ENCODE measurements around the gene NAALADL2.

The NAALADL2 gene

DNA sequence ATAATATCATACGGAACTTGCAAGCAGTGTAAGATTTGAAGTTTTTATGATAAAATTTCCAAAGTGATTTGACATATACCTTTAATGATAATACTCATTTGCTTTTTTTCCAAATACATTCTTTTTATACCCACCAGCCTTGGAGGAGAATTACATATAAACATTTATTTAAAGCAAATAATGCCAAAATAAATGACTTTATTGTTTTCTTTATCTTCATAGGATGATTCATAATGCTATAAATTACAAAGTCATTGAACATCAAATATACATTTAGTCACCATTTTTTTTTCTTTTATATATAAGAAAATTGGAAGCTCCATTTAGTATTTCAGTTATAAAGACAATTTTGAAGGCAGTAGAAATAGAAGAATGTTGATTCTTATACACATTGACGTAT is 450.9 kb downstream of the NAALADL2 start:
- no peak overlapping the region for H3K23ac ChIP-seq (ENCODE audit: low read length)
- no CpG with 5 or more reads among the region's 2 CpGs for WGBS (ENCODE audit: extremely low coverage, insufficient coverage, insufficient read length)
- H4K12ac ChIP-seq (ENCODE audit: low read depth, low read length) = no peak overlapping the region
- no peak overlapping the region for H2AK5ac ChIP-seq (ENCODE audit: low read length)
- no peak overlapping the region for H3K14ac ChIP-seq (ENCODE audit: low read length)
- no peak overlapping the region for H3K4ac ChIP-seq (ENCODE audit: low read depth, low read length)
- no peak overlapping the region for H3K4me3 ChIP-seq (ENCODE audit: low read depth, low read length)
- H3K4me2 ChIP-seq (ENCODE audit: low read length) = no peak overlapping the region
- no peak overlapping the region for H4K8ac ChIP-seq (ENCODE audit: low read depth, low read length)
- H3K4me1 ChIP-seq (ENCODE audit: control insufficient read depth in 1 of 2, insufficient read depth in 2 of 2, low read length in 2 of 2) = no peaks in the 10 kb centered on the region
- H4K91ac ChIP-seq (ENCODE audit: low read depth, low read length) = no peak overlapping the region
- H3K9me3 ChIP-seq (ENCODE audit: insufficient read depth, low read depth, low read length) = no peaks in the 10 kb centered on the region
- no peak overlapping the region for H2BK12ac ChIP-seq (ENCODE audit: low read length)
- no peak overlapping the region for H3K18ac ChIP-seq (ENCODE audit: low read length)
- DNase-seq = no peak
- no peaks in the 10 kb centered on the region for H3K79me1 ChIP-seq (ENCODE audit: low read length)
- no peak overlapping the region for H3K9ac ChIP-seq (ENCODE audit: low read length)
- no peaks in the 10 kb centered on the region for H3K79me2 ChIP-seq (ENCODE audit: control insufficient read depth, insufficient read depth, low read length, poor library complexity)
- H2AFZ ChIP-seq (ENCODE audit: insufficient read depth, low read length, poor library complexity) = no peak overlapping the region
- H2BK120ac ChIP-seq (ENCODE audit: insufficient read depth, low read length, poor library complexity) = no peak overlapping the region
- no peak overlapping the region for H3K27ac ChIP-seq (ENCODE audit: low read depth, low read length)
- H3K36me3 ChIP-seq (ENCODE audit: control insufficient read depth in 1 of 2, insufficient read depth in 2 of 2, low read length in 2 of 2) = no peaks in the 10 kb centered on the region
- H3K27me3 ChIP-seq (ENCODE audit: insufficient read depth, low read length) = no peaks in the 10 kb centered on the region
- no peak overlapping the region for H2BK5ac ChIP-seq (ENCODE audit: low read depth, low read length, poor library complexity)

DNA sequence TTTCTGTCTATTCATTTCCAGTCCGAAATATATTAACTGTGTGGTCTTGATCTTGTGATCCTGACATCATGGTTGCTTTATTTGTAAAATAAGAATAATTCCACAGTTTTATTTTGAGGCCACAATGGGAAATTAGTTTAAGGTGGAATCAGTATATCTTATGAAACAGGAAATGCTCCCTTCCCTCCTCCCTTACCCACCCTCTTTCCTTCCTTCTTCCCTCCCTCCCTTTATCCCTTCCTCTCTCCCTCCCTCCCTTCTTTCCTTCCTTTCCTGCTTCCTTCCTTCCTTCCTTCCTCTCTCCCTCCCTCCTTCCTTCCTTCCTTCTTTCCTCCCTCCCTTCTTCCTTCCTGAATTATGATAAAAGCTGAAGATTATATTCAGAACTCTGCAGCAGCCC is 452.3 kb downstream of the NAALADL2 start:
- Histone ChIP-seq H2BK12ac (ENCODE audit: low read length) (no peak overlapping the region), H4K91ac (ENCODE audit: low read depth, low read length) (no peak overlapping the region), H3K4ac (ENCODE audit: low read depth, low read length) (no peak overlapping the region), H2BK120ac (ENCODE audit: insufficient read depth, low read length, poor library complexity) (no peak overlapping the region), H3K14ac (ENCODE audit: low read length) (no peak overlapping the region), H2AFZ (ENCODE audit: insufficient read depth, low read length, poor library complexity) (no peak overlapping the region), H3K4me2 (ENCODE audit: low read length) (no peak overlapping the region), H3K36me3 (ENCODE audit: control insufficient read depth in 1 of 2, insufficient read depth in 2 of 2, low read length in 2 of 2) (no peaks in the 10 kb centered on the region), H2BK5ac (ENCODE audit: low read depth, low read length, poor library complexity) (no peak overlapping the region), H4K8ac (ENCODE audit: low read depth, low read length) (no peak overlapping the region), H3K4me3 (ENCODE audit: low read depth, low read length) (no peak overlapping the region), H3K9me3 (ENCODE audit: insufficient read depth, low read depth, low read length) (no peaks in the 10 kb centered on the region), H3K27me3 (ENCODE audit: insufficient read depth, low read length) (no peaks in the 10 kb centered on the region), H3K79me1 (ENCODE audit: low read length) (no peaks in the 10 kb centered on the region), H2AK5ac (ENCODE audit: low read length) (no peak overlapping the region), H3K79me2 (ENCODE audit: control insufficient read depth, insufficient read depth, low read length, poor library complexity) (no peaks in the 10 kb centered on the region), H4K12ac (ENCODE audit: low read depth, low read length) (no peak overlapping the region), H3K4me1 (ENCODE audit: control insufficient read depth in 1 of 2, insufficient read depth in 2 of 2, low read length in 2 of 2) (no peaks in the 10 kb centered on the region), H3K18ac (ENCODE audit: low read length) (no peak overlapping the region), H3K27ac (ENCODE audit: low read depth, low read length) (no peak overlapping the region), H3K9ac (ENCODE audit: low read length) (no peak overlapping the region), H3K23ac (ENCODE audit: low read length) (no peak overlapping the region)
- DNase-seq = no peak
- WGBS (ENCODE audit: extremely low coverage, insufficient coverage, insufficient read length) = no CpG with 5 or more reads among the region's 1 CpG

DNA sequence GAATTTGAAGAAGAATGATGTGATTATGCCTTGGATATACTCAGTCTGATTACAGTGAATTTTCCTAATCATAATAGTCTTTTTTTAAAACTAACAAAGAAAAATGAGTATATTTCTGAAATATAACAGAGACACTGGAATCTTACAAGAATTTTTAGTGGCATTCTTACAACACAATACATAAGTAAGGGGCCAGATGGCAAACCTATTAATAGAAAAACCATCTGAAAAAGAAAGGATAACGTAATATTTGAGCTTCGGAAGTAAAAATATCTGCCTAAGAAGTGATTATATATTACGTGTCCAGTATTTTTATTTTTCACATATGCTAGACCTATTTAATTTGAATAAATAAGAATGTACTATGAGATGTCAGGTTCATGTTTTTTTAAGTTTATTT is 452.8 kb downstream of the NAALADL2 start:
- H2AK5ac ChIP-seq (ENCODE audit: low read length) = no peak overlapping the region

DNA sequence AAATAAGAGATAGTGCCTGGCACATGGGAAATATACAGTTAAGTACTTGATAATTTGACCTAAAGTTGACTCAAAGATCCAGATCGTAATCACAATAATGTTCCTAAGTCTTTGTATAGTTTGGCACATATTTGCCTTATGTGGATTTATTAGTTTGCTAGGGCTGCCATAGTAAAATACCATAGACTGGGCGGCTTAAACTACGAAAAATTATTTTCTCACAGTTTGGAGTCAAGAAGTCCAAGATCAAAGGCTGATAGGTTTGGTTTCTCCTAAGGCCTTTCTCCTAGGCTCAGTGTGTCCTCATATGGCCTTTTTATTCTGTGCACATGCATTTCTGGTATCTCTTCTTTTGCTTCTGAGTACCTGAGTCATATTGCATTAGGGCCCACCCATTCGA is 453.7 kb downstream of the NAALADL2 start:
- H4K91ac ChIP-seq (ENCODE audit: low read depth, low read length) = no peak overlapping the region
- H2BK5ac ChIP-seq (ENCODE audit: low read depth, low read length, poor library complexity) = no peak overlapping the region
- H2BK120ac ChIP-seq (ENCODE audit: insufficient read depth, low read length, poor library complexity) = no peak overlapping the region
- no peak overlapping the region for H3K9ac ChIP-seq (ENCODE audit: low read length)
- no peak overlapping the region for H3K23ac ChIP-seq (ENCODE audit: low read length)
- H3K4me1 ChIP-seq (ENCODE audit: control insufficient read depth in 1 of 2, insufficient read depth in 2 of 2, low read length in 2 of 2) = no peaks in the 10 kb centered on the region
- no peak overlapping the region for H3K14ac ChIP-seq (ENCODE audit: low read length)
- no peak overlapping the region for H3K18ac ChIP-seq (ENCODE audit: low read length)
- WGBS (ENCODE audit: extremely low coverage, insufficient coverage, insufficient read length) = no CpG with 5 or more reads among the region's 4 CpGs
- no peak overlapping the region for H4K8ac ChIP-seq (ENCODE audit: low read depth, low read length)
- no peak overlapping the region for H3K4me3 ChIP-seq (ENCODE audit: low read depth, low read length)
- no peak overlapping the region for H3K27ac ChIP-seq (ENCODE audit: low read depth, low read length)
- H3K36me3 ChIP-seq (ENCODE audit: control insufficient read depth in 1 of 2, insufficient read depth in 2 of 2, low read length in 2 of 2) = no peaks in the 10 kb centered on the region
- no peaks in the 10 kb centered on the region for H3K27me3 ChIP-seq (ENCODE audit: insufficient read depth, low read length)
- no peak overlapping the region for H4K12ac ChIP-seq (ENCODE audit: low read depth, low read length)
- no peak overlapping the region for H3K4me2 ChIP-seq (ENCODE audit: low read length)
- no peak overlapping the region for H3K4ac ChIP-seq (ENCODE audit: low read depth, low read length)
- no peaks in the 10 kb centered on the region for H3K9me3 ChIP-seq (ENCODE audit: insufficient read depth, low read depth, low read length)
- H3K79me2 ChIP-seq (ENCODE audit: control insufficient read depth, insufficient read depth, low read length, poor library complexity) = no peaks in the 10 kb centered on the region
- DNase-seq = no peak
- no peak overlapping the region for H2AFZ ChIP-seq (ENCODE audit: insufficient read depth, low read length, poor library complexity)
- H2AK5ac ChIP-seq (ENCODE audit: low read length) = no peak overlapping the region
- H3K79me1 ChIP-seq (ENCODE audit: low read length) = no peaks in the 10 kb centered on the region
- H2BK12ac ChIP-seq (ENCODE audit: low read length) = no peak overlapping the region

More for the DNA sequence above, 452.8 kb downstream of the NAALADL2 start:
- no peak for DNase-seq
- Histone ChIP-seq H3K79me1 (ENCODE audit: low read length) (no peaks in the 10 kb centered on the region), H2BK5ac (ENCODE audit: low read depth, low read length, poor library complexity) (no peak overlapping the region), H3K4me1 (ENCODE audit: control insufficient read depth in 1 of 2, insufficient read depth in 2 of 2, low read length in 2 of 2) (no peaks in the 10 kb centered on the region), H3K23ac (ENCODE audit: low read length) (no peak overlapping the region), H3K4ac (ENCODE audit: low read depth, low read length) (no peak overlapping the region), H3K14ac (ENCODE audit: low read length) (no peak overlapping the region), H2AFZ (ENCODE audit: insufficient read depth, low read length, poor library complexity) (no peak overlapping the region), H3K4me3 (ENCODE audit: low read depth, low read length) (no peak overlapping the region), H3K9ac (ENCODE audit: low read length) (no peak overlapping the region), H2BK12ac (ENCODE audit: low read length) (no peak overlapping the region), H3K4me2 (ENCODE audit: low read length) (no peak overlapping the region), H3K18ac (ENCODE audit: low read length) (no peak overlapping the region), H3K79me2 (ENCODE audit: control insufficient read depth, insufficient read depth, low read length, poor library complexity) (no peaks in the 10 kb centered on the region), H4K8ac (ENCODE audit: low read depth, low read length) (no peak overlapping the region), H4K12ac (ENCODE audit: low read depth, low read length) (no peak overlapping the region), H3K9me3 (ENCODE audit: insufficient read depth, low read depth, low read length) (no peaks in the 10 kb centered on the region), H3K27ac (ENCODE audit: low read depth, low read length) (no peak overlapping the region), H2BK120ac (ENCODE audit: insufficient read depth, low read length, poor library complexity) (no peak overlapping the region), H4K91ac (ENCODE audit: low read depth, low read length) (no peak overlapping the region), H3K27me3 (ENCODE audit: insufficient read depth, low read length) (no peaks in the 10 kb centered on the region), H3K36me3 (ENCODE audit: control insufficient read depth in 1 of 2, insufficient read depth in 2 of 2, low read length in 2 of 2) (no peaks in the 10 kb centered on the region)
- WGBS (ENCODE audit: extremely low coverage, insufficient coverage, insufficient read length) = no CpG with 5 or more reads among the region's 3 CpGs

Data from trophoblast cell (in vitro differentiated cells and primary cell).